Right renal pelvis (tissue), 4 donors: ENCODE data around the gene ATP10A. TPM values are rescaled to one million over a fixed set of nuclear protein-coding genes. Genes with fewer than 3 reads are reported as not detected.

Source experiments
- DNase-seq, 4 donors: peaks; one replicate each; pipeline ENCODE4 v3.0.0-alpha.2; 2013; ENCODE audit warnings: low read depth in 4 of 4, low spot score in 3 of 4, missing footprints in 1 of 4
- polyA plus RNA-seq, 4 donors: library from polyadenylated mRNA; unstranded; fragments of 120-200 nt; gene quantifications; one replicate each; pipeline ENCODE4 v1.2.1, GENCODE V29; 2013; ENCODE audit not compliant: insufficient read length in 4 of 4

Gene ATP10A
- polyA plus RNA-seq, 4 donors: 2.6 to 4.9 (median 3.2) TPM

DNA sequence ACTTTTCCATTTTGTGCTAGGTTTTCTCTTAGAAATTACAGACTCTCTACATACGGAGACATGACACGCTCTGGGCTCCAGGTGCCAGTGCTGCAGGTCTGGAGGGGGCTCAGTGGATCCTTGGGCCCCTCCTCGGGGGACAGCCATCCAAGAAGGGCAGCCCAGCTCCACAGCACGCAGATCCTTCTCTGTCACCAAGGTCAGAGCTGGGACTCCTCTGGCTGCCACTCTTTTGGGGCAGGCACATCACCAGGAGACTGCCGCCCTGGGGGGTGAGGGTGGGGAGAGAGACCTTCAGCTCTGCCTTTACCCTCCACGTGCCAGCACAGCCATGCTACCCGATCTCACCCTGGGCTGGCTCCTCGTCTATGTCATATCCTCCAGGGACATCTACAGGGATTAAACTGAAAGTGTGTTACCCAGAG, 65.6 kb downstream of the ATP10A start:
- no peak for DNase-seq

DNA sequence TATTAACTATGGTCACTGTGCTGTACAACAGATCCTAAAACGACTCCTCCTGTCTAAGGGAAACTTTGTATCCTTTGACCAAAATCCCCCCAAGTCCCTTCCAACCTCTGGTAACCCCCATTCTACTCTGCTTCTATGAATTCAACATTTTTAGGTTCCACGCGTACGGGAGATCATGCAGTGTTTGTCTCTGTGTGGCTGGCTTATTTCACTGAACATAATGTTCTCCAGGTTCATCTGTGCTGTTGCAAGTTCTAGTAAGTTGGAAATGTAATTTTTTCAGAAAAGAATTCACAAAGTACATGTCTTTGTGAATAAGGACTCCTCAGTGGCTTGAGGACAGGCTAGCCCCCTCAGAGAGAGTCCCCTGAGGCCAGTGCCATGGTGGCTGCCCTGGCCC, 66.1 kb downstream of the ATP10A start:
- DNase-seq: no peak

DNA sequence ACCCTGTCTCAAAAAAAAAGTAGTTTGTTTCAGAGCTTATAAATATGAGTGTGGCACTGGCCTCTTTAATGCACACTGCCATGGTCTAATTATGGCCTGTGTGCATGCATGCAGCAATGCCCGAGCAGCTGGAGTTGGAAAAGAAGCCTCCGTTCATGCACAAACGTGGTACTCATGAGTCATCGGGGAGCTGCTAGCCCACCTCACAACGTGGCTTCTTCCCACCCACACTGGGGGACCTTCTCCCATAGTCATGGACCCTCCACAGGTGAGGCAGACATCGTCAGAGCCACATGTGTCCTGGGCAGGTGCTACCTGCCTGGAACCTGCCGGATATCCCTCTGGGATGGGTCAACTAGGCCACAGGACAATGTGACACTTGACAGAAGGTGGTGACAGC, 66.7 kb downstream of the ATP10A start:
- DNase-seq: no peak

DNA sequence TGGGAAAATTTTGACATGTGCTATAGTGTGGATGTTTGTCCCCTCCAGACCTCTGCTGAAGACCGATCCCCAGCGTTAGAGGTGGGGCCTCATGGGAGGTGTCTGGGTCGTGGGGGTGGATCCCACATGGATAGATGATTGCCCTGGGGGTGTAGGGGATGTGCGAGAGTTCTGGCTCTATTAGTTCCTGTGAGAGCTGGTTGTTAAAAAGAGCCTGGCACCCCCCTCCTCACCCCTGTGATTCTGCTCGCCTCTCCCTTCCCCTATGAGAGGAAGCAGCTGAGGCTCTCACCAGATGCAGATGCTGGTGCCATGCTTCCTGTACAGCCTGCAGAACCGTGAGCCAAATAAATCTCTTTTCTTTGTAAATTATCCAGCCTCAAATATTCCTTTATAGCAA, 67.4 kb downstream of the ATP10A start:
- no peak for DNase-seq

DNA sequence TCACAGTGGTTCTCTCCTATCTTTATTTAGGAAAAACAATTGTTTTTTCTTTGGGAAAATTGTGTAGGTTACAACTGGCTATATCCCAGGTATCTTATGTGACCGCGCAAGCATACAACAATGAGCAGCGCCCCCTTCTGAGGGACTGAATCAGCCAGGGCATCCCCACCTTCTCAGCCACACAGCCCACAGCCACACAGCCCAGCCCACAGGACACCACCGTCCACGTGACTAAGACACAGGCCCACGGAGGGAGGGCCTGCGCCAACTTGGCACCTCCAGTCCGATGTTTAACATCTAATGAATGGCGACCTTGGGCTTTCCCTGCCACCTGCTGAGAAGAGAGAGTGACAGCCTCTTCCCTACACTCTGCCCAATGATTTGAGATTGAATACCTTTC, 68.1 kb downstream of the ATP10A start:
- no peak for DNase-seq

DNA sequence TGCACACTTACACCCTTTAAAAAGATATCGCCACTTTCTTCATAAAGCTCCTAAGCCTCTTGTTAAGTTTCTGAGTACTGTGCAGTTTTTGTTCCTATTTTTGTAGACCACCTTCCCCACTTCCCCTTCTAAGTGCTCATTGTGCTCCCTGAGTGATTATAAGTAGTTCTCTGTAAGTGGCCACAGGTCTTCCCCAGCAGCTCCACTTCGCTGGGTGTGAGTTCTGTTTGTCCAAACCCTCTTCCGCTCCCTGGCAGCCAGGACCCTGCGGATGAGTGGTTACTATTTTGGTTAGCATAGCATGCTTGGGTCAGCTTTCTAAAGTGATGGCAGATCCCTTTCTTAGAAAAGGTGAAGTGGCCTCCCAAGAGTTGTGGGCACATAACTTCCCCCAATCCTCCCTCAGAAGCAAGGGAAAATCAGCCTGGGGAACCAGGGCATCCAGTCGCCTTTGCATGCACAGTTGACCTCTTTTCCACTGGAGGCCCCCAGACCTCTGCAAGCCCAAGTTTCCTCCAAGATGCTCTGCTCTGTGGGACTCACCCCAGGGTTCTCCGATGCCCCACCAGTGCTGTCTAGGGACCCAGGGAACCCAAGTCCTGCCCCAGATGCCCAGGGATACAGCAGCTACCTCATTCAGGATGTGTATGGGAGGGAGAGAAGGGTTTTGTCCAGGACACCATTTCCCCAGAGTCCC, 69.6 kb downstream of the ATP10A start:
- DNase-seq: no peak

DNA sequence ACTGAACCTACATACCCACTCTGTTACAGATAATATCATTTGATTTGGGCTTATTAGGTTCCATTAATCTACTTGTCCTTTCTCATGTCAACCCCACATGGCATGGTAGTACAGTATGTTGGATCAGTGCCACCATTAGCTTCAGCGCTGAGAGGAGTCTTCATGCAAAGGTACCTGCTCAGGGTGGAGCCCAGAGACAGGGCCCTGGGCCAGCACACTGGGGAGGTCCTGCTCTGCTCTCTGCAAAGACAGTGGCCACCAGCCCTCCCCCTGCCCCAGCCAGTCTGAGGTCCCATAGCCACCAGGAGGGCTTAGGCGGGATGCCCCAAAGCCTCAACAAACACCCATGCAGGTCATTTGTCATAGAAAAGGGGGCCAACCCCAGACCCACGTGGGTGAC, 71.0 kb downstream of the ATP10A start:
- no peak for DNase-seq

DNA sequence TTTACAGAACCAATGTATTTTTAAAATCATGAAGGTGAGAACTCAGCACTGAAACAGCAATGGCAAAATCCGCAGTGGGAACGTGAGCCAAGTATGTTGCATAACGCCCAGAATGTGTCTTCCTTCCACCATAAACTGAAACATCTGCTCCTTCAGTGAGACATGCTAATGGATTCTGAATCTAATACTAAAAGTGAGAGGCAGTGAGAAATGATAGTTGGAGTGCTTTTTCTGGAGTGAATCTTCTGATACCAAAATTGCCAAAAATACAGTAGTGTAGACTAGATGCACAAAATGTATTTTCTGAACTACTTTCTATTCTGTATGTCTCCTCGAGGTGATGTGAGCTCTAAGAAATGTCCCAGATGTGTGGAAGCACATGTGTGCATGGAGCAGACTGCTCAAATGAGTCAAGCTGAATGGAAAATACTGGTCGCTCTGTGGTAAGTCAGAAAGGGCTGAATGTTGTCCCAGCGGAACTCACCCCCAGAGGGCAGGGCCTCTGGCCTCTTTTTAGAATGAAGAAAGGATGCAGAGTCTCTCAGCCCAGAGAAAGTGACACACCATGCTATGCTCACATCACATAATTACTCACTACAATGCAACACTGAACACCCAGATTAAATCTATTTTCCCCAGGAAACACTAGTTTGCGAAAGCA, 73.0 kb downstream of the ATP10A start:
- DNase-seq: no peak

DNA sequence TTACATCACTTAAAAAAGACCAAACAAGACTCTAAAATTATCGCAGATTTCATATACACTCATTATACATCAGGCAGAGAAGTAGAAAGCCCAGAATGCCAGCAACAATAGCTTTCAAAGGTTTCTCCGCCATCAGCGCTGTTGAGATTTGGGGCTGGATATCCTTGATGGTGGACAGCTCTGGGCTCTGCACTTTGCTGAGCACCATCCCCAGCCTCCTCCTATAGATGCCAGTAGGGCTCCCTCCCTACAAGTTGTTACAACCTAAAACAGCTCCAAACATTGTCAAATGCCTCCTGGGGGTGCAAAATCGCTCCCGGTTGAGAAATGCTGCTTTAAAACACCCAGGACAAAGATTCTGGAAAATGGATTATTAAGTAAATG, 73.5 kb downstream of the ATP10A start:
- DNase-seq: no peak

DNA sequence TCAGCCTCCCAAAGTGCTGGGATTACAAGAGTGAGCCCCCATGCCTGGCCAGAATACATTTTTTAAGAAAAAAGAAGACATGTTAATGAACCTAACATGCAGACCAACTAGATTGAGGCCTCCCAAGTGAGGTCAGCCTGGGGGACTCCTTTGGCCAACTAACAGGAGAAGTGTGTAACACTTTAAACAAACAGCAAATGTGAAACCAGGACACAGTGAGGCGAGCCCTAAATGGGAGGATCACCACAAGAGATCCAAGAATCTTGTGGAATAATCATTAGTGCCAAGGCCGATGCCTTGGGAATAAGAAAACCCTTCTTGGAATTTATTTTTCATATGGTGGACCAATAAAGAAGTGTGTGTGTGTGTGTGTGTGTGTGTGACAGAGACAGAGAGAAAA, 73.9 kb downstream of the ATP10A start:
- no peak for DNase-seq

DNA sequence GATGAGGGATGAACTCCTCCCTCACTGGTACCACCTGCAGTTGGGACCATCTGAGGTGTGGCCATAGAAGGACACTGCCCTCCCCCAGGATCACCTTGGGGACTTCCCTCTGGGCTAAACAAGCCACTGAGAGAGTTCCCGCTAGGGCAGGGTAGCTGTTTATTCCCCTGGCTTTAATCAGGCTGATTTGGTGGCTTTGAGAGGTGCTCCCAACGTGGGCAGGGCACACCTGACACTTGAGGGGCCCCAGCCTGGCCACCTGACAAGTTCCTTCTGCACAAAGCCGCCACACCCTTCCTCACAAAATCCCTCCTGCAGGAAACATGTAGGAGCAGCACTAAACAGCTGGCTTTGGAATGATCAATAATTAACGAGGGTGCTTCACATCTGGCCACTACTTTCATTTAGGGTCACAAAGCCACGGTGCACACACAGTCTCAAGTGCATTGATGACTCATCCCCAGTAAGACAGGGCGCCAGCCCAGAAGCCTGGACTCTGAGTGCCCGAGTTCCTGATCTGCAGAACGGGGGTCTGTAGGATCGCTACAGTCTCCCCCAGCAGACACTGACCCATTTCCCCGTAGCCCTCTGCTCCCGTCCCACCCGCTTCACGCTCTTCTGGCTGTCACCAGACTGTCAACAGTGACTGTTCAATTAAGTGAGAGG, 75.1 kb downstream of the ATP10A start:
- no peak for DNase-seq

DNA sequence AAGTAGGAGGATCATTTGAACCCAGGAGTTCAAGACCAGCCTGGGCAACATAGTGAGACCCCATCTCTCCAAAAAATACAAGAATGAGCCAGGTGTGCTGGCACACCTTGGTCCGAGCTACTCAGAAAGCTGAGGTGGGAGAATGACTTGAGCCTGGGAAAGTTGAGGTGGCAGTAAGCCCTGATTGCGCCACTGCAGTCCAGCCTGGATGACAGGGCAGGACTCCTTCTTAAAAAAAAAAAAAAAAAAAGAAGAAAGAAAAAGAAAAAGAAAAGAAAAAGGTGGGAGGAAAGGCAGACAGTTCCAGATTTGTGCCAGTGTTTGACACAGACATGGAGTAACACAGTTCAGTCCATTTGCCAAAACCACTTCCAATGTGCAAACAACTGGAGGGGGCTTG, 75.7 kb downstream of the ATP10A start:
- no peak for DNase-seq

DNA sequence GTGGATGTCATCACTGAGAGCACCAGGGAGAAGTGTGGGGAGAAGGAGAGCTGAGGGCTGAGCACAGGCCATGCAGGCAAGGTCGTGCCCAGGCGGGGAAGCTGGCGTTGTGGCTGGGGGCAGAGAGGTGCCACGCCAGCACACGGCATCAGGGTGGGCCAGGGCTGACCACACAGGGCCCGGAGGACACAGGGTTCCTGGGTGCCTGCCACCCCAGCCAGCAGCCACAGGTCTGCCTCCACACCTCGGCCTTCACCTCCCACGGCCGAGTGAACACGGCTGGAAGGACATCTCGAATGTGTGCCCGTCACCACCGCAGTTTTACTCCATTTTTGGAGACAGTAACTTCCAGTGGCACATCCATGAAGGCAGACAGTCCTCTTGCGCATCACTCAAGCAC, 77.1 kb downstream of the ATP10A start:
- DNase-seq: no peak

DNA sequence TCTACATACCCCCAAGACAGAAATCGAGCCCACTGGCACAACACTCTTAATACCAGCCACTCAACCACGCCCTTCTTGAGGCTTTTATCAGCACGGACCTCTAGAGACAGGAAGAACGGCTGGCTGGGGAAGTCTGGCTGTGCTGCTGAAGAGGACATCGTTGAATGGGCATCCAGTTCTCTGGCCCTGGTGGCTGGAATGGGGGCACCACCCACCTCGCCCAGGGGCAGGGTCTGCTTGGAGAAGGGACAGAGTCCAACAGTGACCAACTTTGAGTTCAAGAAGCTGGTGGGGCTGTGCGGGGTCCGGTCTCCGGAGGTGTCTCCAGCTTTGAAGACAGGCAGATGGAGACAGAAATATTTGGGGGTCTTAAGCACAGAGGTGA, 77.5 kb downstream of the ATP10A start:
- DNase-seq: no peak

DNA sequence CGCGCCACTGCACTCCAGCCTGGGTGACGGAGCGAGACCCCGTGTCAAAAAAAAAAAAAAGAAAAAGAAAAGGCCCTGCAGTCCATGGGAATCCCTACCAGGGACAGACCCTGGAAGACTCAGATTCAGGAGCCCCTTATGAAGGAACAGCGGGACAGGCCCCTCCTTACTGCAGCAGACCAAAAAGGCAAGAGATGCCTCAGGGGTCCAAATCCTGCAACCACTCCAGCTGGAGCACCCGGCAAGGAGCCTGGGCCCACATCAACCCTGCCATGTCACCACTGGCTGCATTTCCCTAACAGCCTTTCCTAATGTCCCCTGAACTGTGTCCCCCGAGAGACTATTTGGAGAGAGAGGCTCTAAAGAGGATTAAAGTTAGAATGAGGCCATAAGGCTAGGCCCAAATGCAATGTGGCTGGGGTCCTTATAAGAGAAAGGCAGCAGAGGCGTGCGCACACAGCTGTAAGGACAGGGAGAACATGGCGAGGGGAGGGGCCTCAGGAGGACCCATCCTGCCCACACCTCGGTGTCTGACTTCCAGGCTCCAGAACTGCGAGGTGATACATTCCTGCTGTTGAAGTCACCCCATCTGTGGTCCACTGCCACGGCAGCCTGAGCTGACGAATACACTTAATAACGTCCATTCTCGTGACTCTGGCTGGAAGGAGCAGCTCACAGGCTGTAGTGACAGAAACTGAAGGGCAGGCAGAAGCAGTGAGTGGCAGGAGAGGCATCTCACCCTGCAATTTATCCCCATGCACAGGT, 78.1 kb downstream of the ATP10A start:
- no peak for DNase-seq

DNA sequence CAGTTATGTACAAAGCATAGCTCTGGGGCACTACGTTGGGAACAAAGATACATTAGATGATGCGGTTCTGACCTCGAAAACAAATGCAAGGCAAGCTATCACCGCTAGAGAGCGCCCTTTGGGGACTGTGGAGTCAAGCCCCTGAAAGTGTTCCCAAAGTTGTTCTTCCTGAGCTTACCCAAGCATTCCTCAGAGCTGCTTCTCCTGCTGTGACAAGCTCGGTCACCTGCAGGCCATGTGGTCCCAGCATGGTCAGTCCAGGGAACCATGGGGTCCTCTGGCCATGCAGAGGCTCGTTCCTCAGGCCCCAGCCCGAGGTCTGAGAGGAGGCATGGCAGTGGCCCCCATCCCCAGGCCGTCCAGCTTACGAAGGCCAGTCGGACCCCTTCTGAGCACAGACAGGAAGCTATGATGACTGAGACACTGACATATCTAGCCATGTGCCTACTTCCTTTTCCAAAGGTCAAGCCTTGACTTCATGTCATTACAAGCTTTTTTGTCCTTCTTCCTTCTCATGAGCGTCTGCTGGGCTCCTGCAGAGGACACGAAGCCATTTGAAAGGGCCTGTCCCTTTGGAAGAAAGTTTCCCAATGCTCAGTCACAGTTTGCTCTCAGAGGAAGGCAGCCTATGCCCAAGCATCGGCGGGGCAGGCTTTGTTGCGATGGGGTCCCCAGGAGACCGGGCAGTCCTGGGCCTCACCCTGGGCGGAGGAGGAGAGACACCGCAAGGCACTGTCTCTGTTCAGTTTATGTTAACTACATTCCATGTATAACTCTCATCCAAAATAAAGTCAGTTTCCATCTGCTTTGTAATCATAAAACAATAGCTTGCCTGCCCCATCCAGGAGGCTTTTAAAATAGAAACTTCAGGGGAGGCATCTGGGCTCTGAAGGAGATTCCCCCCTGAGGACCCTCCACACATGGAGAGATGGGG, 79.3 kb downstream of the ATP10A start:
- no peak for DNase-seq

DNA sequence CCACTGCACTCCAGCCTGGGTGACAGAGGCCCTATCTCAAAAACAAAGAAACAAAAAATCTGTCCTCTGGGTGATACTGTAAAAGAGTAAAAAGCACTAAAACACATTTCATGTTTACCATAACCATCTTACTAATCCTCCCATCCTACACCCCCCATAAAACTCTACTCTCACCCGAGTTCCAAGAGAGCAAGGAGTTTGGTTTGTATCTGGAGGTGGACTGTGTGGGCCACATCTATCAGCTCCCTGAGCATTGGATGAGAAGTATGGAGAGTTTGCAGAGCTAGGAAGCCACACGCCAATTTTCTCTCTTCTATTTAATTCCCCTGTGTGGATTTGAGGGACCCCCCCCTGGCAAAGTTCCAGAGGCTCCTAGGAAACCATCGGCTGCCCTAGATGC, 80.0 kb downstream of the ATP10A start:
- DNase-seq: no peak

DNA sequence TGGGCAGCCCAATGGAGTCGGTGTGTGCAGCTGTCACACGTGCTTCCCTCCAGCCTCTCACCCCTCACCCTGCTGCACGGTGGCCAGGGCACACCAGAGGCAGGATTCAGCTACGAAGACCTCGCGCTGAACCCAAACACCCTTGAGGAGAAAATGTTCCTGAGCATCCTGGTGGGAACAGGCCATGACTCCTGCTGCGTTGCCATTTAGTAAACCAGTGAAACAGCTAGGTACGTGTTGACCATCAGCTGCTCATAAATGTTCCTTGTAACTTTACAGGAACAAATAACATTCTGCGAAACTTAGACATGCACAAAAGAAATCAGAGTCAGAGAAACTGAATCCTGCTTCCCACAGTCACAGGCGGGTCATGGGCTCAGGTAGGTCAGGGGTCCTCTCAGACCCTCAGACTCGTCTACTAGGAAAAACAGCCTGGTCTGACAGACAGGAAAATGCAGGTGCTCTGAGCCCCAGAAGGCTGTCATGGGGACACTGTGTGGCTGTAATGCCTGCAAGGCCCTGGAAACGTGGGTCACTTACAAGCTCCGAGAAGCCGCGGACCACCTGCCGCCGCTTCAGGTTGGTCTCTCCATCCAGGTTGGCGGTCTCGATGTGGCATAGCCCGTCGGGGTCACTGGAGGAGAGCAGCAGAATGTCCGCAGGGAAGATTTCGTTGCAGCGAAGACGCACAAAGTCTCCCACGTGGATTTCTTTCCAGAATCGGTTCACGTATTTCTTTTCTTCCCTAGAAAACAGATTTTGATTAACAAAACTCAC, 82.5 kb downstream of the ATP10A start:
- no peak for DNase-seq

DNA sequence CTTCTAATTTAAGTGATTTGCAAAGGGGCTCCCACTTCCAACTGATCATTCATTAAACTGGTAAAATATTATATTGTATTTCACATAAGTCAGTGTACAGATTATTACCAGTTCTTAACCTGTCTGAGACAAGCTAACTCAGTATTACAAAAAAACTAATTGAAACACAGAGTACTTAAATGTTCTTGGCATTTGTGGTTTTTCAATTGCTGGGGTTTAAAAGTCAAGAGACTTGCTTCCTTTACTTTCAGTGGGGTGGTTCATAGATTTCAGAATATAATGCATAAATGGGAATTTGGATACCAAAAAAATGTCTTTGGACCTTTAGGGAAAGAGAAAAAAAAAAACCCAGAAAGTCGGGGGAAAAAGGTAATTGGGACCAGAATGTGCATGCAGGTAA, 85.0 kb downstream of the ATP10A start:
- no peak for DNase-seq

DNA sequence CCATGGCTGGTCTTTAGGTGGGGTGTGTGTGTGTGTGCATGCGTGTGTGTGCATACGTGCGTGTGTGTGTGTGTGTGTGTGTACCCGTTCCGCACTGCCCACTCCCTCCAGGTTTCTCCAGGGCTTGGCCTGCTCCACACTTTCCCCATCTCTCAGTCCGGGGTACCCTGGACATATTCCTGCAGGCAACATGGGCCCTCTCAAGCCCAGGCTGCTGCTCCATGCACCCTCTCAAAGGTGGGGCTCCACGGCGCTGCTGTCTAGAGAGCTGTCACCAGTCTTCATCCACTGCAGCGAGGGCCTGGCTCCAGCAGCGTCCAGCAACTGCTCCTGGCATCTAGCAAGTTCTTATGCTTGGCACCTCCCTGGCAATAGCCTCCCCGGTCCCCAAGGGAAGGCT, 86.1 kb downstream of the ATP10A start:
- no peak for DNase-seq
